Measurements from ENCODE around the gene AUP1.
"Not testable (repeated sequence)": the region's sequence is repeated elsewhere in the genome, so short reads cannot be mapped to it uniquely, and the experiment has no call there.

Gene AUP1

DNA sequence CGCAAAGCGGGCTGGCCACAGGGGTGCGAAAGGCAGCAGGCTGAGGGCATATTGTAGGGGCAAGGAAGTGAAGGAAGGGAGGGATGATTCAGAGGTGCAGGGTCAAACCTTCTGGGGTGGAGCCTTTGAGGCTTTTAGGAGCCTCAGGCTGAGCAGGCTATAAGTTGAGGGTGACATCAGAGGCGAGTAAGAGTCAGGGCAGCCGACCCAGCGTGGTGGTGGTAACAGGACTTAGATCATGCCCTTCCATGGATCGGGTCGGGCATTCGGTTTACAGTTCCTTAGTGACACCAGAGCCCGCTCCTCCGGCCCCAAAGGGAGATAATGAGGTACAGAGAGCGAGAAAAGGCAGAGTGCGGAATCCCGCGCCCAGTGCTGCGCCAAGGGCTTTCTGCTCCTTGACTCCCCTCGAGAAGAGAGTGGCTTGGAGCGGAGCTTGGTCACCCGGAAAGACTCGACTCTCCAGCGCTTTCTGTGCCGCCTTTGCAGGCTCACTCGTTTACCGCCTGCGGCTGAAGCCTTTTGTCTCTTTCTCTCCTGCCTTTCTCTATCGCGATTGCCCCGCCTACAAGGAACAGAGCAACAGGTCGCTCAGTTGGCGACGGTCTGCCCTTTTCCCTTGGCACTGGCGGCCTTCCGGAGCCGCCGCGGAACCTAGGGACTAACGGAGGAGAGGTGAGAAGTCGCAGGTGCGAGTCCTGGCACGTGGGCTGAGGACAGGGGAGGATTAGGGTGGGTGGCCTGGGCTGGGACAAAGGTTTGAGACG, 30.8 kb downstream of the AUP1 start:
- DNase-seq (ENCODE audit: low spot score), result no peak

- DNase-seq (ENCODE audit: low spot score), result no peak
These were observed 31.6 kb downstream of the AUP1 start for GRCh38 chr2:74497777-74498499.

GRCh38 chr2:74496997-74497776, 32.3 kb downstream of the AUP1 start:
- no peak for DNase-seq (ENCODE audit: low spot score)

GRCh38 chr2:74495440-74495839, 34.1 kb downstream of the AUP1 start:
- DNase-seq (ENCODE audit: low spot score), result no peak

DNA sequence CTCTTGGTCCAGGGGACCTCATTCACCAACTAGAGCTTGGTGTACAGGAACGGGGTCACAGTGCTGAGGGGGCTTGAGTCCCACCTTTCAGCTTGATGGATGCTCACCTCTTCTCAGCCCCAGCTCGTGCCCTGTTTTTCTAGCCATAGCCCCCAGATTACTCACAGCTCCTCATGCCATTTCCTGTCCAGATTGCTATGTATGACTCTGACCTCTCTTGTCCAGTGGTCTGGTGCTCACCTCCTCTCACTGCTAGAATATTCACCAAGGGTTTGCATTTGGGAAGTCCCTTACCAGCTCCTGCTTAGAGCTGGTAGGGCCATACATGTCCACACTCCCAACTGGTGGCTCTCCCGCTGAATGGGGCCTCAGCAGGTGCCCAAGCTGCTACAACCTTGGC, 36.0 kb downstream of the AUP1 start:
- DNase-seq (ENCODE audit: low spot score), result no peak

DNA sequence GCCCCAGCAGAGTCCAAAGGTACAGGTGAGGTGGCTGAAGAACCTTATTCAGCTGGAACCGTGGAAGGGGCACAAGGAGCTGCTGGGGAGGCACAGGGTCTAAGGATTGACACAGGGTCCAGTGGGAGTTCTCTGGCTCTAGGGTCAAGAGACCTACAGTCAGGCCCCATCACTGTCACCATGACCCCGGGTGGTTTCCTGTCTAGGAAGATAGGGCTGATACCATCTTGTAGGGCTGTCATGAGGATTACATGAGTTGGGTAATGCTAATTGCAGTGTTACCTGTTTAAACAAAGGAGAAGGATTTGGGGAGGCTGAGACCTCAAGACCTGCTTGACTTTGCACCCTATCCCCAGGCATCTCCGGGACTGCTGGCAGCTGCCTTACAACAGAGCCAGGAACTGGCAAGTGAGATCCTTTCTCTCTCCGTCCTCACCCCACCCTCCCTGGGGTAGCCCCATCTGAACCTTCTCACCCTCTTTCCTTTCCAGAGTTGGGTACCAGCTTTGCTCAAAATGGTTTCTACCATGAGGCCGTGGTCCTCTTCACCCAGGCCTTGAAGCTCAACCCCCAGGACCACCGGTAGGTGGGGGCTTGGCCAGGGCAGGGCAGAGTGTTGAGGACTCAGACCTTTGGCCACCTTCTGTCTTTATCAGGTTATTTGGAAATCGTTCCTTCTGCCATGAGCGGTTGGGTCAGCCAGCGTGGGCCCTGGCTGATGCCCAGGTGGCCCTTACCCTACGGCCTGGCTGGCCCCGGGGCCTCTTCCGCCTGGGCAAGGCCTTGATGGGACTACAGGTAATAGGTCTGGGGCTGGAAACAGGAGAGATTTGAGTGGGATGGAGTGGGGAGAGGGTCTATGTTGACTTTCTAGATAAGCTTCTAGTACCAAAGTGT, 37.6 kb downstream of the AUP1 start:
- DNase-seq (ENCODE audit: low spot score), result no peak

DNA sequence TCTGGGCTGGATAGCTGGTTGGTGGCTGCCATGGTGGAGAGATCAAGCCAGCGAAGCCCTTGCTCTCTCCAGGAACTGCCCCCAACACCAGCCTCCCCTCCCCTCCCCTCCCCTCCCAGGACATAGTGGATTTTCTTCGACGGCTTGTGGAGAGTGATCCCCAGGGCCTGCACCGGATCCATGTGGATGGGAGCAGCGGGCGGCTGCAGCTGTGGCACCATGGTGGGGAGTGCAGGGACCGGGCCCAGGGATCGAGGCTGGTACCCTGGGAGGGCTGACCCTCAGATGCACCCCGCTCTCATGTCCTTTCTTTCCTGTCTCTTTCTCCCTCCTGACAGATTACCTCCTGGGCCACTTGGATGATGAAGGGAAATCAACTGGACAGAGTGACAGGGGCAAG, 39.6 kb downstream of the AUP1 start:
- no peak for DNase-seq (ENCODE audit: low spot score)

DNA sequence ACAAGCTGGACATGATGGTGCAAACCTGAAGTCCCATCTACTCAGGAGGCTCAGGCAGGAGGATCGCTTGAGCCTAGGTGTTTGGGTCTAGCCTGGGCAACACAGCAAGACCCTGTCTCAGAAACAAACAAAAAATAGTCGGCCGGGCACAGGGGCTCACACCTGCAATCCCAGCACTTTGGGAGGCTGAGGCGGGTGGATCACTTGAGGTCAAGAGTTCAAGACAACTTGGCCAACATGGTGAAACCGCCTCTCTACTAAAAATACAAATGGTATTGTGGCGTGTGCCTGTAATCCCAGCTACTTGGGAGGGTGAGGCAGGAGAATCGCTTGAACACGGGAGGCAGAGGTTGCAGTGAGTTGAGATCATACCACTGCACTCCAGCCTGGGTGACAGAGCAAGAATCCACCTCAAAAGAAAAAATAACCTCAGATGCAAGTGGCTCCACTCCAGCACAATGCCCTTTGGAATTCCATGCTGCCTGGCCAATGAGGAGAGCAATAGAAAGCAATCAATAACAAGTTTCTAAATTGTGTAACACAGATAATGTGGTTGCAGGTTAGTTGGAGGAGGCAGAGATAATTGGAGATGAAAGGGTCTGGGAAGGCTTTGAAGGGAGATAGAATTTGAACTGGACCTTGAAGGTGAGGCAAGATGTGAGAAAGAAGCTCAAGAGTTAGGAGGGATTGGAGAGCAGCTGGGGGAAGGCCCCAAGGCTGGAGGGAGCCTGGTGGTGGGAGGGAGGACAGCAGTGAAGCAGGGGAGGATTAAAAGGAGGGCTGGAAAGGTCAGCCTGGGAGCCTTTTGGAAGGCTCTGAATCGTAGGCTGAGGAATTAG, 40.6 kb downstream of the AUP1 start:
- DNase-seq (ENCODE audit: low spot score), result no peak

- no peak for DNase-seq (ENCODE audit: low spot score)
These were observed 43.4 kb downstream of the AUP1 start for GRCh38 chr2:74486141-74486540.

- DNase-seq (ENCODE audit: low spot score), result not testable (repeated sequence)
These were observed 45.8 kb downstream of the AUP1 start for GRCh38 chr2:74483675-74484164.

DNA sequence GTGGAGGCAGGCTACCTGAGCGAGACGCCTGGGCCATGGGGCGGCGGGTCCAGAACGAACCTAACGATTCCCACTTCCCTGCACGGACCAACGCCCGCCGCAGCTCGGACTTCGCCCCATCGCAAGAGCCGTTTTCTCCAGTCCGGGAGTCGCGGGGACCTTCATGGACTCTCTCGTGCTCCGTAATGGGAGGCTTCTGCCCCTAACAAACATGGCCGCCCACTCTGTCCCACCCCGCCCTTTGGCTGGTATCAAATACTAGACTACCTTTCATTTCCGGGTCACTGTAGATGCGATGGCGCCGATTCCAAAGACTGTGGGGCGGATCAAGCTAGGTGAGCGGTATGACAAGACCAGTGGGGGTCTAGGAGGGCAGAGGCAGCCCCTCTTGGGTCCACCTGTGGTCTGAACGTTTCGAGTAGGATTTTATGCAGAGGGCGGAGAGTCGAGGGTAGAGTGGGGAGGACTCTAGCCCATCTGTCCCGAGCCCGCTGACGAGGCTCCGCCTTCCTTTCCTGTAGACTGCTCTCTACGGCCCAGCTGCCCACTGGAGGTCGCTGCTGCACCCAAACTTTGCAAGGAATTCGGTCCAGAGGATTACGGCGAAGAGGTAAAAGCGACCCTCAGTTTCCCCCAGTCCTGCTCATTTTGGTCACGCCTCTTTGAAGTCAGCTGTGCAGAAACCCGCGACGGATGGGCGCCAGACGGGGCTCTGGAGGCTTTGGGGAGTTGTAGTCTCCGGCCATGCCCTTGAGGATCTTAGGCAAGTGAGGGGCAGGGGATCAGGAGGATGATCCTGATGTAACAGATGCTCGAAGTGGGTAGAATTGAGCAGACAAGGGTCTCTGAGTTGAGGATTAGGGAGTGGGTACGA, 46.5 kb downstream of the AUP1 start, which contains the start of the genes CCDC142 and TTC31:
CCDC142 (minus strand) TSS at position 198 of the 874 bp plus-strand sequence; CDS start at position 37, 161 bp downstream.
TTC31 (plus strand) TSS at position 281 of the 874 bp plus-strand sequence; CDS start at position 296, 15 bp downstream.
- peak; percentile 97 for DNase-seq (ENCODE audit: low spot score)

DNA sequence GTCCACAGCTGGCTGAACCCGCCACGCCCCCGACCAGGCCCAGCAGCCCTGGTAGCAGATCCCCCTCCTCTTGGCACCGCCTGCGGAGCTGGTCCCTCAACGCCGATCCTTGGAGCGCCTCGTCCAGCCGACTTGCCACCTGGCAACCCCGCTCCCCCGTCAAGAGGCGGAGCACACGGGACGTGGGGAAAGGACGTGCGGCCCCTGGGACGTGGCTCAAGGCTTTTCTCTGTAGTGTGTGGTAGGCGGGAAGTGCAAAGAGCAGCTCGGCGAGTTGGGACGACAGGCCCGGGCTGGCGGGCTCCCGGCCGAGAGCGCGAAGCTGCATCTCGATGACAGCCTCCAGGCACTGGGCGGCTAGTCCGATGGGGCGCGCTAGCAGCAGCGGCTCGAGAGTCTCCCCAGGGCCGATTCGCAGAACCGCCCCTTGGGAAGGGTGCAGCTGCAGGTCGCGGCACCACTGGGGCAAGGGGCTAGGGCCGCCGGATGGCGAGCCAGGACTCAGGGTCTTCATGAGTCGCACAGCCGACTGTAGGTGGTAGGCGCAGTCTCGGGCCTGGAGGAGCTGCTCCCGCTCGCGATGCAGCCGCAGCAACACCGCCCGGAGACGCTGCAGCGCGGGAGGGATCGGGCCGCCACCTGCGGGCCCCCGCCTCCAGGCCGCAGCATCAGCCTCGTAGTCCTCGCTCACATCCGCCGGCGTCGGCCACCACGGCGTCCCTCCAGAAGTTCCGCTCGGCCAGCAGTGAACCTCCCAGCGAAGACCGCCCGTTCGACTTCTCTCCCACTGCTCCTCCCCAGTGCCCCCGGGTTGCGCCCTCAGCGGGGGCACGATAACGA, 47.3 kb downstream of the AUP1 start:
- DNase-seq (ENCODE audit: low spot score), result no peak

- no peak for DNase-seq (ENCODE audit: low spot score)
These were observed 48.1 kb downstream of the AUP1 start for GRCh38 chr2:74481431-74481830.
